Body of pancreas (tissue), 4 donors: ENCODE data around the gene ABCA1.

ENCODE experiments used
- POLR2A ChIP-seq, 3 donors: fragments of 450-650 bp; IDR thresholded peaks; one replicate each; pipeline ENCODE4 v1.6.1; 2016; ENCODE audit warnings: antibody characterized with exemption in 3 of 3, mild to moderate bottlenecking in 2 of 3
- TF ChIP-seq, protein P1 (sequence below), 7 experiments: fragments of 450-650 bp in 4 of 7; fragments of 200-600 bp in 3 of 7; sonication (generic) in 3 of 7; IDR thresholded peaks; one replicate each; pipeline ENCODE4 v1.5.1; 2016 to 2019; ENCODE audit warnings: antibody characterized with exemption in 7 of 7

DNA sequence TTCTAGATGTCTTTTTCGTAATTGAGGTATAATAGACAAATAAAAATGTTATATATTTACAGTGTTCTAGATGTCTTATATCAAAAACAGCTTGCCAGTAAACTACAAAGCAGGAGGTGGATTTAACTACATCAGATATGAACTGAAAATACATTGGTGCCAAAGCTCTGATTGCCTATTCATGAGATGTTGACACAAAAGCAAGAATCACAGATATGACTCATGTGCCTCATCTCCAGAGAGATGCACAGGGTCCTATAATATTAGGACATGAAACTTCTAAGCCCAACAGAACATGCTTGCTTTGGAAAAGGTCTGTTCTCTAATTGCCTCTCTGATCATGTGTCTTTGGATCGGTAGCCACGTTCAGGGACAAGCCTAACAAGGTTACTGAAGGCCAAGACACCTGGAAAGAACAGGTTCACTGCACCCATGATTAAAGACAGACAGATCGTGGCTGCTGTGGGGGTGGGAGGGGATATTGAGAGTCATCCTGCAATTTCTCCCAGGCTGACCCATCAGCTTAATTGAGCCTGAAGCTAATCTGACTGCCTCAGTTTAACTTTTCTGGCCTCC is 16.8 kb downstream of the ABCA1 start:
- TF ChIP-seq POLR2A (IDR thresholded peaks at IDR 0.05): no peak
- TF ChIP-seq, protein P1, sequence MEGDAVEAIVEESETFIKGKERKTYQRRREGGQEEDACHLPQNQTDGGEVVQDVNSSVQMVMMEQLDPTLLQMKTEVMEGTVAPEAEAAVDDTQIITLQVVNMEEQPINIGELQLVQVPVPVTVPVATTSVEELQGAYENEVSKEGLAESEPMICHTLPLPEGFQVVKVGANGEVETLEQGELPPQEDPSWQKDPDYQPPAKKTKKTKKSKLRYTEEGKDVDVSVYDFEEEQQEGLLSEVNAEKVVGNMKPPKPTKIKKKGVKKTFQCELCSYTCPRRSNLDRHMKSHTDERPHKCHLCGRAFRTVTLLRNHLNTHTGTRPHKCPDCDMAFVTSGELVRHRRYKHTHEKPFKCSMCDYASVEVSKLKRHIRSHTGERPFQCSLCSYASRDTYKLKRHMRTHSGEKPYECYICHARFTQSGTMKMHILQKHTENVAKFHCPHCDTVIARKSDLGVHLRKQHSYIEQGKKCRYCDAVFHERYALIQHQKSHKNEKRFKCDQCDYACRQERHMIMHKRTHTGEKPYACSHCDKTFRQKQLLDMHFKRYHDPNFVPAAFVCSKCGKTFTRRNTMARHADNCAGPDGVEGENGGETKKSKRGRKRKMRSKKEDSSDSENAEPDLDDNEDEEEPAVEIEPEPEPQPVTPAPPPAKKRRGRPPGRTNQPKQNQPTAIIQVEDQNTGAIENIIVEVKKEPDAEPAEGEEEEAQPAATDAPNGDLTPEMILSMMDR (IDR thresholded peaks at IDR 0.05): no peak
